NB4 (cell line): ENCODE results near the gene LTV1.

ENCODE experiments used
- MYC ChIP-seq: IDR thresholded peaks from 2 replicates; pipeline ENCODE4 v1.6.1; 2011; ENCODE audit warnings: low read depth, low read length
- POLR2A ChIP-seq: IDR thresholded peaks from 2 replicates; pipeline ENCODE4 v1.6.1; 2011; ENCODE audit warnings: mild to moderate bottlenecking; ENCODE audit not compliant: insufficient read length; ENCODE audit errors: extremely low read depth
- TF ChIP-seq, protein P1 (sequence below): IDR thresholded peaks from one replicate; pipeline ENCODE4 v1.5.1; 2012; ENCODE audit warnings: low read depth, low read length
- TF ChIP-seq, protein P2 (sequence below): IDR thresholded peaks from 2 replicates; pipeline ENCODE4 v1.6.1; 2011; ENCODE audit warnings: low read depth, low read length

DNA sequence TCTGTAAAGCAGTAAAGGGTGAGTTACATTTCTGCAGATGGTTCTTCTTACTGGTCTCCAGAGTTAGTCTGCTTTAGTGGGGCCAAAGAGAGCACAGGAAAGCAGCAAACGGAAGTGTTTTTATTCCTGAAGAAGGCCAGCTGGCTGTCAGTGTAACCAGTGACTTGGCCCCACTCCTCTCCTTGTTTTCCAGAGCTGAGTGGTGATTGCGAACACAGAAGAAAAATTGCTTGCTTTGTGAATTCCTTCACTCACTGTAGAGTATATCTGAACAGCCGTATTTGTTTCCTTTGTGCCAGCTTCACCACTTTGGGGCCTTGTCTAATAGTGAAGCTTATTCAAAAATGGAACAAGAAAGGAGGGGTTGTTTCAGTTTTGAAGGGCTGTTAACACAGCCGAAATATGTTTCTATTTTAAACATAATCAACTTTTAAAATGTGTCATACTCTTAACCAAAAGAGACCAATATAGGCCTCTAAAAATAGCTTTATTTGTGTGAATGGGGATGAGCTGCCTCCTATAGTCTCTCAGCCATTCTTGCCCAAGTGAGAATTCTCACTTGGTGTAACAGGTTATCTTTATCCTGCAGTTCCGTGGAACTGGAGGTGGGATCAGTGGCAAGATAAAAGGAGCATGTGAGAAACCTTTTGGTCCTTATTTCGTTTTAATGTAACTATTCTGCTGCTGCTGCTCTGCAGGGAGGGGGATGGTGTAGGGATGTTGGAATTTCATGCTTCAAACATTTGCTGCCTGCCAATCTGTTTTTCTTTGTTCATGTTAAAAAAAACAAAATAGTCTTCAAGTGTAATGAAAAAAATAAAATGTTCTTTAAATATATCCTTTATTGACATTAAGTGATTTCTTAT is 59.0 kb downstream of the LTV1 start:
- TF ChIP-seq, protein P1, sequence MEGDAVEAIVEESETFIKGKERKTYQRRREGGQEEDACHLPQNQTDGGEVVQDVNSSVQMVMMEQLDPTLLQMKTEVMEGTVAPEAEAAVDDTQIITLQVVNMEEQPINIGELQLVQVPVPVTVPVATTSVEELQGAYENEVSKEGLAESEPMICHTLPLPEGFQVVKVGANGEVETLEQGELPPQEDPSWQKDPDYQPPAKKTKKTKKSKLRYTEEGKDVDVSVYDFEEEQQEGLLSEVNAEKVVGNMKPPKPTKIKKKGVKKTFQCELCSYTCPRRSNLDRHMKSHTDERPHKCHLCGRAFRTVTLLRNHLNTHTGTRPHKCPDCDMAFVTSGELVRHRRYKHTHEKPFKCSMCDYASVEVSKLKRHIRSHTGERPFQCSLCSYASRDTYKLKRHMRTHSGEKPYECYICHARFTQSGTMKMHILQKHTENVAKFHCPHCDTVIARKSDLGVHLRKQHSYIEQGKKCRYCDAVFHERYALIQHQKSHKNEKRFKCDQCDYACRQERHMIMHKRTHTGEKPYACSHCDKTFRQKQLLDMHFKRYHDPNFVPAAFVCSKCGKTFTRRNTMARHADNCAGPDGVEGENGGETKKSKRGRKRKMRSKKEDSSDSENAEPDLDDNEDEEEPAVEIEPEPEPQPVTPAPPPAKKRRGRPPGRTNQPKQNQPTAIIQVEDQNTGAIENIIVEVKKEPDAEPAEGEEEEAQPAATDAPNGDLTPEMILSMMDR, result no peak
- TF ChIP-seq, protein P2, sequence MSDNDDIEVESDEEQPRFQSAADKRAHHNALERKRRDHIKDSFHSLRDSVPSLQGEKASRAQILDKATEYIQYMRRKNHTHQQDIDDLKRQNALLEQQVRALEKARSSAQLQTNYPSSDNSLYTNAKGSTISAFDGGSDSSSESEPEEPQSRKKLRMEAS, result no peak
- TF ChIP-seq POLR2A (no peak), MYC (no peak)
